HG03571 (cell line): ENCODE data around the gene ELL.
"Not testable (repeated sequence)": the region's sequence is repeated elsewhere in the genome, so short reads cannot be mapped to it uniquely, and the experiment has no call there.

Source experiments
- ATAC-seq: cut with Tn5 transposase; IDR thresholded peaks from one replicate; pipeline ENCODE4 v1.9.1; 2021; ENCODE audit not compliant: unreplicated experiment

ELL gene

DNA sequence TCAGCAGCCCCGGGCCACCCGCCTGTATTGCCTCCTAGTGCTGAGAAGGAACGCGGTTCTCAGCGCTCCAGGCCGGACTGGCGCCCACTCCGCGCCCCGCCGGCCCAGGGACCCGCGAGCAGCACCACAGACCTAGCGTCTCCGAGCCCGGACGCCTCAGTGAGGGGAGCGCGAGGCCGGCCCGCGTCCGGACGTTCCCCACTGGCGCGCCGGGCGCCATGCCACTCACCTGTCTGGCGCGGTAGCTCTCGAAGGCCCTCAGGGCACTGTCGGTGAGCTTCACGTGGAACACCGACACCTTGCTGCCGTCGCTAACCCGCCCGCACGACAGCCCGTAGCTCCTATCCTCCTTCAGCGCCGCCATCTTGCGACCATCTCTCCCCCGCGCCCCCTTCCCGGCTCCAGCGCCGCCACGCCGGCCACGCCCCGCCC, at the start of gene ELL:
Gene ELL (minus strand): TSS at position 379 of the 432 bp plus-strand sequence. CDS start 15 bp downstream, at position 364.
- ATAC-seq = no peak

DNA sequence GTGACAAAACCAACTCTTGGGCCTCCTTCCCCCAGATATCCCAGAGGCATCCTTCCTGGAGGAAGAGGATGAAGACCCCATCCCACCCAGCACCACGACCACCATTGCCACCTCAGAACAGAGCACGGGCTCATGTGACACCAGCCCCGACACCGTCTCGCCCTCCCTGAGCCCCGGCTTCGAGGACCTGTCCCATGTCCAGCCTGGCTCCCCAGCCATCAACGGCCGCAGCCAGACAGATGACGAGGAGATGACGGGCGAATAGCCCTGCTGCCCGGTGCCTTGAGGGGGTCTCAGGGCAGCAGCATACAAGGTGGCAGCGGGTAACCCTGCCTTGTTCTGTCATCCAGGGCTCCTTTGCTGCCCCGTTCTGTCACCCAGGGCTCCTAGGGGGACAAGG, 46.5 kb upstream of the ELL start:
- ATAC-seq = no peak

DNA sequence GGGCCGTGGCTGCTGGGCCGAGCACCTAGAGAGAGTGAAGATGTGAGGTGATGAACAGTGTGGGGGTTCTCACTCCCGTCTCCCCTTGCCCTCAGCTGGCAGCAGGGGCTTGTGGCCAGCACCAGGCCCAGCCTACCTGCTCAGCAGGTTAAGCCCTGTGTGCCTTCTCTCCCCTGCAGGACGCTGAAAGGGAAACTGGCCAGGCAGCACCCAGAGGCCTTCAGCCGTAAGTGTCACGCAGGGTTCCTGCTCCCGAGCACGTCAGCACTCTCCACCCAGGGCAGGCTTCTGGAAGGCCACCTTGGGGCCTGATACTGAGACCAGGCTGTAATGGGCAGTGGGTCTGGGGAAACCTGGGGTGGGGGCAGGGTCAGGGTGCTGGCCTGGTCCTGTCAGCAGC, 45.1 kb upstream of the ELL start:
- ATAC-seq = no peak

DNA sequence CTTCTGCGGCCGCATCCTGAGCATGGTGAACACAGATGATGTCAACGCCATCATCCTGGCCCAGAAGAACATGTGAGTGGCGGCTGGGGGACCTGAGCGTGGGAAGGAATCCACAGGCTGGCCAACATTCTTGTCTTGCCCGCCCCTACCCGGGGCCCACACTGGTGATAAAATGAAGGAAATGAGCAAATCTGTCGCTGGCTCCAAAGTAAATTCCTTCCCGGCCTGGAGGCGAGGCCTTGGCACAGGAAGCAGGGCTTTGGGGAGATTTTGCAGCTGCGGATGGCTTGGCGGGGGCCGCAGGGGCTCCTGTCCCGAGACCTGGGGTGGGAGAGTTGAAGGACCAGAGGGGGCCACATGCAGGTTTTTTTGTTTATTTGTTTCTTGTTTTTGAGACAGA, 40.2 kb upstream of the ELL start:
- no peak for ATAC-seq

DNA sequence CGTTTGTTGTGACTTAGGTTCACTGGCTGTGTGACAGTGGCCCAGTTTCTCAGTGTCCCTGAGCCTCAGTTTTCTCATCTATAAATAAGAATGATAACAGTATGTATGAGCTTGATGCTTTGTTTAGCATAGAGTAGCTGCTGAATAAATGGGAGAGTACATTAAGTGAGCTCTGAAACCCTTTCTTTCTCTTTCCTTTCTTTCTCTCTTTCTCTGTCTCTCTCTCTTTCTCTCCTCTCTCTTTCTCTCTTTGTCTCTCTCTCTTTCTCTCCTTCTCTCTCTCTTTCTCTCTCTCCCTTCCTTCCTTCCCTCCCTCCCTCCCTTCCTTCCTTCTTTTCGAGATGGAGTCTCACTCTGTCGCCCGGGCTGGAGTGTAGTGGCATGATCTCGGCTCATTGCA, 37.8 kb upstream of the ELL start:
- no peak for ATAC-seq

DNA sequence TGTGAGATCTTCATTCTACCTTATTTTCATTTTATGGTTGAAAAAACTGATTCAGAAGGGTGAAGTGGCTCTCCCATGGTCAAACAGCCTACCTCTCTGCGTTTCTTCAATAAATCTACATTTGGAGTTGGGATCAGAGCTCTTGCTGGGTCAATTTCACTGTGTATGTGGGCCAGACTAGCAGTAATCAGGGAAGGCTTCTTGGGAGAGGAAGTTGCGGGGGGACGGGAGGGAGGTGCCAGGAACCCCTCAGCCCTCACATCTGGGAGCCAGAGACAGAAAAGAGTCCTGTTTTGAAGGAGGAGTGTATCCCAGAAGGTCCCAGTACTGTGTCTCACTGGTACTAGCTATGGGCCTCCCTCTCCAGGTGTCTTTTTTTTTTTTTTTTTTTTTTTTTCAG, 36.7 kb upstream of the ELL start:
- ATAC-seq = no peak

DNA sequence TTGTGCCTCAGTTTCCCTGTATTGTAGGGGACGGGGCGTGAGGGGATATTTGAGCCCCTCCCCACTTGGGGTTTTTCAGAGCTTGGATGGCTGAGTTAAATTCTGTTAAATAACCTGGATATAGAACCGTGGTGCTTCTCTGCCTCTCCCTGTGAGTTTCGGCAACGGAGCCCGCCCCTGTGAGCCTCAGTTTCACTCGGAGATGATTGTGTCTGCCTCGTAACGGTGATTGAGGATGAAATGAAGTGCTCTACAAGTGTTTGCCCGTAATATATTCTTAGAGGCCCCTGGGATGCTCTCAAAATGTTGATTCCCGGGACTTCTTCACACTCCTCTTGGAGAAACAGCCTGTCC, 36.3 kb upstream of the ELL start:
- no peak for ATAC-seq

DNA sequence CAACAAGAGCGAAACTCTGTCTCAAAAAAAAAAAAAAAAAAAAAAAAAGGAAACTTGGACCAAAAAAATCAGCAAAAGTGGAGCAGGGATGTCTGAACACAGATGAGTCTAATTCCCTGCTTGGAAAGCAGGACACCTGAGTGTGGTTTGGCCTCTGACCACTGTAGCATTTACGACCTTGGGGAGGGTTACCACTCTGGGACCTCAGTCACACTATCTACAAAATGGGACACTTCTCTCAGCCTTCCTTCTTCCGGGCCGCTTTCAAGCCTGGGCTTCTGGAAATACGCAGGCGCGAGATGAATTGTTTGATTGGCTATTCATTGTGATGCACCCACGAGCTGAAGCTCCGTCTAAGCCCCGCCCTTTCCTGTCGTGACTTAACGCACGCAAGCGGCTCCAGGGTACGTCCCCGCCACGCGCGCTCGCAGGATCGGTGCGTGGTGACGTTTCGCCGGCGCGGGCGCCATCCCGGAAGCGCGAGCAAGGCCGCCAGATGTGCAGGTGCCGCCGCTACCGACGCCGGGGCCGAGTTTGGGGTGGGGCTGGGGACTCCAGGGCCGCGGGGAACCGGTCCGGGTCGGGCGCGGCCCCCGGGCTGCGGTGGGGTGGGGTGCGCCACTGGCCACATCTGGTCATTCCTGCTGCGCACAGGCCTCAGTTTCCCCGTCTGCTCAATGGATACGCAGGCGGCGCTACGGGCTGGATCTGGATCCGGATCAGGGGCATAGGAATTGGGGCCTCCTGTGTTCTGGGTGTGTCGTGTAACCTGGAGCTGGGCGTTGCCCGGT, 35.7 kb upstream of the ELL start, which contains the start of gene KXD1:
Gene KXD1 (plus strand): TSS at position 460 of the 791 bp plus-strand sequence. CDS start 4,187 bp downstream, outside the sequence.
- ATAC-seq = peak; percentile 77

DNA sequence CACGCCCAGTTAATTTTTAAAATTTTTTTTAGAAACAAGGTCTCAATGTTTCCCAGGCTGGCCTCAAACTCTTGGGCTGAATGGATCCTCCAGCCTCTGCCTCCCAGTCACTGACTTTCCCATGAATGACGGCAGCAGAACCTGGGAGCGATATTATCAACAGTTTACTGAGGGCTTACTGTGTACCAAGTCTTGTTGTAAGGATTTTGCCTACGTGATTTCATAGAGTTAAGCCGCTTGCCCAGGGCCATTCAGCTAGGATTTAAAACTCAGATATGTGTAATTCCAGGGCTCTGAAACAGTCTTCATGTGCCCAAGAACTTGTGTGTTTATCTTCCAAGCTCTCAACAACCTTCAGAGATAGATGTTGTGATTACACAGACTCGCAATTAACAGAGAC, 29.8 kb upstream of the ELL start:
- no peak for ATAC-seq

DNA sequence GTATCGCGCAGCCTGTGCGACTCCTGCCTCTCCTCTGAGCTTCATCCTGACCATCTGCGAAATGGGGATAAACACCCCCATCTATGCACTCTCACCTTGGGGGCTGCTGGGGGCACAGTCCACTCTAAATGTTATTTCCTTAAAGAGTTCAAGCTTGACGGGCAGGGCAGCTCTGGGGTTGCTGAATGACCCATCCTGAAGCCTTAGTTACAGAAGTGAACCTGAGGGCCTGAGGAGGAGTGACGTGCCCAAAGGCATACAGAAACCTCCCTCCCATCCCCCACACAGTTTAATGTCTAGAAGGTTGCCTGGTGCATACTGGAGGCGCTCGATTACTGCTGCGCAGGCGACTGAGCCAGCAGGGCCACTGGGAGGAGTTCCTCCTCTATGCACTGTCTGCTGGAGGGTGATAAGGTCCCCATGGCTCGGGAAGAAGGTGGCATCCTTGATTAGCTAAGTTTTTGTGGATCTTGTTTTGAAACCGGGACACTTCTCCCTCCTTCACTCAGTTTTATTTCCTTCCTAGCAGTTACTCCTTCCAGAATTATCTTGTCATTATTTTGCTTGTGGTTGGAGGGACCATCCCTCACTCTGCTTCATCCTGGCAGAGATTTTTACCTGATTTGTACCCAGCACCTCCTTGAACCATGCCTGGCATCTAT, 22.1 kb upstream of the ELL start:
- peak; percentile 45 for ATAC-seq

DNA sequence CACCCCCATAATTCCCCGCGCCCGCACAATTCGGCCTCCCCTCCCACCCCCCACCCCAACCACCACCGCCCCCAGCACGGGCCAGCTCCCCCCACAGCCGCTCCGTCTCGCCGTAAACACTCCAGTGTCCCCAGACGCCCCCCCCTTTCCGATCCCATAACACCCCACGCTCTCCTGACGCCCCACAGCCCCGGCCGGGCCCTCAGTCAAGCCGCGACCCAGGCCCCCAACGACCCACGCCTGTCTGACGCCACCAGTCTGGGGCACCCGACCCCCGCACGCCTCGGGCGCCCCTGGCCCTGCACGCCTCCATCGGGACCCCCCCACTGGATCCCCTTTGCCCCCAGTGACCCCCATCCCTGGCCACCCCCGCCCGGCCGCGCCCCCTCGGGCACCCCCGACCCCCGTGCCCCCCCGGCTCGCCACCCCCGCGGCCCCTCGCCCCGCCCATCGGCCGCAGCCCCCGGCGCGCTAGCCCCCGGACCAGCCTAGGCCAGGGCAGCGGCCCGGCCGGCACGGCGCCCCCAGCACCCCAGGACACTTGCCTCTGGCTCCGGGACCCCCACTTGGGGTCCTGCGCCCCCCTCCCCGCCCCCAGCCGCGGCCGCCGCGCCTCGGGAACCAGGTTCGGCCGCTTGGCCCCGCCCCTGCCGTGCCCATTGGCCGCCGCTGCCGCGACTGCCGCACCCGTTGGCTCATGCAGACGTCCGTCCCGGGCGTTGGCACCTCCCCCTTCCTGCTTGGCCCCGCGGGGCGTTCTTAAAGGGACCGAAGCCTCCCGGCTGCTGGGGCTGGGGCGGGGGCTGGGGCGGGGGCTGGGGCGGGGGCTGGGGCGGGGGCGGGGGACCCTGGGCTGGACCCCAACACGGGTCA, 21.3 kb upstream of the ELL start, which contains the start of gene FKBP8:
Gene FKBP8 (minus strand): TSS at position 633 of the 873 bp plus-strand sequence. CDS start 1,603 bp downstream, outside the sequence.
- ATAC-seq = peak; percentile 92

DNA sequence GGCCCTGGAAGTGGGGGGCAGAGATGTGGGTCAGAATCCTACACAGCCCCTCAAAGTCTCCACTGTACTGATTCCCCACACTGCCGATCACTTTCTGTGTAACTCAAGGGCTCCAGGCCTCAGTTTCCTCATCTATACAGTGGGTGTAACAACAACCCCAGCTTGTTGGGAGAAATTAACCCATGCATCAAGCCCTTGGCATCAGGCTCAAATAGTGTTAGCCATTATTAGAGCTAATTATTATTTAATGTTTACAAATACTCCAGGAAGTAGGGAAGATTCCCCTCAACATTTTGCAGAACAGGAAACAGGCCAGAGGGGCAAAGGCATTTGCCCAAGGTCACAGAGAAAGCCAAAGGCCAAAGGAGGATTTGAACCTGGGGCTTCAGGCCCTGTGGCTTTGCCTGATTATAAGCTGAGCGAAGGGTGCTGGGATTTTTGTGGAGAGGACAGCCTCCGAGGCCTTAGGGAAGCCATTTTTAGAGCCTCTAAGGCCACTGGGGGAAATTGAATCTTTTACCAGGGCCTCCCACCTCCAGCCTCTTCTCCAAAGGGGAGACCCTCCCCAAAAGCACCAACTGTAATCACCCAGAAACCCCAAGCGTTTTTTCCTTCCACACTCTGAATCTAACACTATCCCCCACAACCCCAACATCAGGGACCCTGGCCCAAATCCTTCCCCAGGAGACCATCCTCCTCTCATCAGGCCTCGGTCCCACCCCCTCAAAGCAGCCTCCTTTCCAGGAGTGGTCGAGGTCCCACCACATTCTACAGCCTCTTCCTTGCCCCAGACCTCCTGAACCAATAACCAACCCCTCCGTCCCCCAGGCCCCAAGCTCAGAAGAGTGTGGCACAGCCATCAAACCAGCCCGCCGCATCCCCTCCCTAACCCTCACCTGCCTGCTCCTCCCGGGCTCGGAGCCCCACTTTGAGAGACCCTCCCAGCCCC, 20.4 kb upstream of the ELL start:
- no peak for ATAC-seq

DNA sequence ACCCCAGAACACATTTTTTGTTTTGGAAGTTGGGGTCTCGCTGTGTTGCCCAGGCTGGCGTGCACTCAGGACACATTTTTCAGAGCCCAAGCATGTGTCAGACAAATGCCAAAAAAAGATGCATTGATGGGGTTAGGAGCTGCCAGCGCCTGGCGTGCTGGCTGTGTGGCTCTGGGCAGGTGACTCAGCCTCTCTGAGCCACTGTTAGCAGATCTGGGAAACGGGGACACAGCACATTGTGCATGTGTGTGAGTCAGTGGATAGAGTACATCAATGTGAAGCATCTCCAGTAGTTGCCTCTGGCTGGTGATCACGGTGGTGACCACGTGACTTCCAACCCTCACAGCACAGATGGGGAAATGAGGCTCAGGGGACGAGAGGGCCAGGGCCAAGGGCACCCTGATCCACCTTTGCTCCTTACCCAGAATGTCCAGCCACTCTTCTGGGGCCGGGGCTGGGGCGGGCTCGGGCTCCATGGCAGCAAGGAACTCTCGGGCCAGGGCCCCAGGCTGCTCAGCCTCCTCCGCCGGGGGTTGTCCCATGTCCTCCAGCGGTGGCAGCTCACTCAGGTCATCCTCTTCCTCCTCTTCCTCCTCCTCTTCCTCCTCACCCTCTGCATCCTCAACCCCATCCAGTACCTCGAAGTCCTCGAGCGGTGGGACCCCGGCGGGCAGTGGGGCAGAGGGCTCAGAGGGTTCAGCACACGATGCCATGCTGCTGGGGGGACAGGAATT, 19.6 kb upstream of the ELL start:
- no peak for ATAC-seq

DNA sequence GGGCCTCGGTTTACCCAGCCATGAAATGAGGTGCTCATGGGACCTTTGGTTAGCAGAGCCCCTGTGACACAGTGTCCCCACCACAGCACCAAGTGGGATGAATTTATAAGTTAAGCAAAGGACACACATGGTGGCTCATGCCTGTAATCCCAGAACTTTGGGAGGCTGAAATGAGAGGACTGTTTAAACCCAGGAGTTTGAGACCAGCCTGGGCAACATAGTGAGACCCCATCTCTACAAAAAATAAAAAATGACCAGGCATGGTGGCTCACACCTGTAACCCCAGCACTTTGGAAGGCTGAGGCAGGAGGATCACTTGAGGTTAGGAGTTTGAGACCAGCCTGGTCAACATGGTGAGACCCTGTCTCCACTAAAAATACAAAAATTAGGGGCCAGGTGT, 18.3 kb upstream of the ELL start:
- ATAC-seq = not testable (repeated sequence)

DNA sequence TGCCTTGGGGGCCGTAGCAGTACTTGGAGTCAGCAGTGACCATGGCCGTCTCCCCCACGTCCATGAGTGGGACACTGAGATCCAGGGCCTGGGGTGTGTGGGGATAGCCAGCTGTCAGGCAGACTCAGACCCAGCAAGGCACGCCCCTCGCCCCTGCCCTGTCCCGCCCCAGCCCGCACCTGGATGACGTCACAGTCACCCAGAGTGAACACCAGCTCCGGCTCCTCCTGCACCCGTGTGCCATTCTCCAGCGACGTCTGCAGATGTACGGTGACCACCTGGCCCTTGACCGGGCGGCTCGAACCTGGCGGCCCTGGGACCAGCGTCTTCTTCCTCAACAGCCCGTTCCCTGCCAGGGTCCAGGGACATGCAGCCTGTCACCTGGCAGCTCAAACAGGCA, 17.5 kb upstream of the ELL start:
- no peak for ATAC-seq

DNA sequence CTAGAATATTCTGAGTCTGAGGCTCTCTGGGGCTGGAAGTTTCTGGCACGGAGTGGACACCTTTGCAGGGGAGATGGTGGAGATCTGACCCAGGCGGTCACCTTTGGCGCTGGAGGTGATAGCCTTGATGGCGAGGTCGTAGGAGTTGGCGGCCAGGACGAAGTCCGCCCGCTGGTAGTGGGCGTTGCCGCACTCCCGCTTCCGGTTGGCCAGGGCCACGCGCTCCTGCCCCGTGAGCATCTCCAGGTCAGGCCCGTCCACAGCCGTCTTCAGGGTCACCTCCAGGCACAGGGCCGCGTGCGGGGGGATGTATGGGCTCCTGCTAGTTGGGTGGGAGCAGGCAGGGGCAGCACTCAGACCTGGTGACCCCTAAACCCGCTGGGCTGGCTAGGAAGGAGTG, 16.2 kb upstream of the ELL start:
- no peak for ATAC-seq

DNA sequence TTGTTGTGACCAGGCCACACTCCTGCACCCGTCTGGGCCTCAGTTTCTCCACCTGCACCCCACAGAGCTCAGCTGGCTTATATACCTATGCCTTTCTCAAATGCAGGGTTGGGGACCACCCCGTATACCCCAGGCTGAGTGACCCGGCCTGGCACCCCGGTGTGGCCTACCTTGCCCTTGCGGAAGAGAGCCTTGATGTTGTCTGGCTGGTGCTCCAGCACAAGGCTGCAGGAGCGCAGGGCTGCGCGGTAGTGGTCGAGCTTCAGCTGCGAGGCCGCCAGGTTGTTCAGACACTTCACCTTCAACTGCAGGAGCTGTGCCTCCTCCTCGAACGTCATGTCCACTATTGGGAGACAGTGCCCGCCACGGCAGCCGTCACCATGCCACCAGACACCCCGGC, 15.6 kb upstream of the ELL start:
- no peak for ATAC-seq

DNA sequence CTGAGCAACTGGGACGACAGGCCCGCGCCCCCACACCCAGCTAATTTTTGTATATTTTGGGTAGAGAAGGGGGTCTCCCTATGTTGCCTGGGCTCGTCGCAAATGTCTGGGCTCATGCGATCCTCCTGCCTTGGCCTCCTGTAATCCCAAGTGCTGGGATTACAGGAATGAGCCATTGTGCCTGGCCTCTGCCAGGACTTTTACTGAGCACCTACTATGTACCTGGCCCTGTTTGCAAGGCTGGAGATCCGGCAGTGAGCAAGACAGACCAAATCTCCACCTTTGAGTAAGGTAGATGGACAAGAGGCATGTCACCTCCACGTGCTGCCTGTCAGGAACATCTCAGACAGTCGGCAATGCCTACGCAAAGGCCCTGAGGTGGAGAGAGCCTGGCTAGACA, 14.6 kb upstream of the ELL start:
- ATAC-seq = no peak

DNA sequence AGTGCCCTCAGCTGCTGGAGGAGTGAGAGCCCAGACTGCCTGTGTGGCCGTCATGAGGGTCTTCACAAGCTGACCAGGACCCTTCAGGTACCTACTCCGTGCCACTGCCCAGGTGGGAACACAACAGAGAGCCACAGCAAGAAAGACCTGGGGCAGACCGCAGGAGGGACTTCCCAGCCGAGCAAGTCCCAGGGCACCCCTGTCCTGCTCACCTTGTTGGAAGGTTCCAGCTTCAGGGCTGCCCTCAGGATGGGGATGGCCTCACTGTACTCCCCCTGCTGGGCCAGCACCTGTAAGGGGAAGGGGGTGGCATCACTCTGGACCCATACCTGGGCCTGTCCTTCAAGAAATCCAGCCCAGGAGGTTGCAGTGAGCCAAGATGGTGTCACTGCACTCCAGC, 11.2 kb upstream of the ELL start:
- ATAC-seq = no peak
